HCT116 (cell line): Measurements from ENCODE around the gene EIF2AK3.

ENCODE experiments used
- CBX3 ChIP-seq: IDR thresholded peaks from 2 replicates; pipeline ENCODE4 v1.6.1; 2012; ENCODE audit warnings: low read depth
- CTCF ChIP-seq, 3 experiments: fragments of 200-600 bp in 1 of 3; sonication (generic) in 1 of 3; IDR thresholded peaks in 2 of 3; conservative IDR thresholded peaks in 1 of 3; 2 replicates each; pipeline ENCODE4 v1.5.1; 2012 to 2017; ENCODE audit warnings: low read depth in 2 of 3, low read length in 2 of 3, antibody characterized with exemption in 1 of 3, borderline replicate concordance in 1 of 3, control low read depth in 1 of 3, mild to moderate bottlenecking in 1 of 3, mixed read lengths in 1 of 3, mixed run types in 1 of 3, moderate library complexity in 1 of 3; ENCODE audit not compliant: insufficient read depth in 1 of 3
- EZH2 ChIP-seq: fragments of 200-600 bp; sonication (generic); IDR thresholded peaks from 2 replicates; pipeline ENCODE4 v1.6.1; 2017; ENCODE audit warnings: antibody characterized with exemption, mixed run types
- POLR2A ChIP-seq: IDR thresholded peaks from 2 replicates; pipeline ENCODE4 v1.7.0; 2011; ENCODE audit warnings: borderline replicate concordance; ENCODE audit not compliant: insufficient read depth, insufficient read length; ENCODE audit errors: extremely low read depth
- RAD21 ChIP-seq: IDR thresholded peaks from 2 replicates; pipeline ENCODE4 v1.6.1; 2012; ENCODE audit warnings: low read depth, mild to moderate bottlenecking
- REST ChIP-seq: IDR thresholded peaks from 2 replicates; pipeline ENCODE4 v1.6.1; 2012; ENCODE audit warnings: low read depth

GRCh38 chr2:88554189-88554588, 73.1 kb downstream of the EIF2AK3 start:
- TF ChIP-seq RAD21 (peak; percentile 61), REST (no peak), CTCF (IDR thresholded peaks at IDR 0.05 in 2 of 3, conservative IDR thresholded peaks at IDR 0.05 in 1 of 3; ENCODE audit: borderline replicate concordance in 1 of 3, insufficient read depth in 1 of 3, low read depth in 2 of 3, low read length in 2 of 3) (peak; percentile 26 to 44 (median 34); a peak in 4 of 6 replicates), EZH2 (no peak), POLR2A (no peak), CBX3 (no peak)
